Activated T-helper 1 cell treated with anti-CD3 and anti-CD28 coated beads, Interleukin-12 subunit alpha, Interleukin-12 subunit beta, Interleukin-2, Interleukin-4 antibody, amounts not matched to agents 30 ng/mL and 10 ng/mL and 1 ng/mL, durations not matched to agents 14 hours and 24 hours and 36 hours (primary cell): ENCODE measurements around the gene CD6. TPM values are rescaled to one million over a fixed set of nuclear protein-coding genes. Genes with fewer than 3 reads are reported as not detected.
A peak's percentile ranks its signal among the peaks of the same experiment; 100 is the strongest.

ENCODE experiments used
- DNase-seq: peaks from one replicate; pipeline ENCODE4 v3.0.0; 2021; ENCODE audit warnings: low spot score
- H3K27ac Mint-ChIP-seq: one replicate; pipeline ENCODE4 v1.8.0; 2021; ENCODE audit warnings: mild to moderate bottlenecking, mixed read lengths
- H3K27me3 Mint-ChIP-seq: one replicate; pipeline ENCODE4 v1.8.0; 2022; ENCODE audit warnings: mild to moderate bottlenecking, moderate library complexity, mixed read lengths; ENCODE audit not compliant: insufficient read depth
- H3K36me3 Mint-ChIP-seq: one replicate; pipeline ENCODE4 v1.8.0; 2021; ENCODE audit warnings: low read depth, mixed read lengths
- H3K4me1 Mint-ChIP-seq: one replicate; pipeline ENCODE4 v1.8.0; 2021; ENCODE audit warnings: low read depth, mixed read lengths
- H3K4me3 Mint-ChIP-seq: one replicate; pipeline ENCODE4 v1.8.0; 2021; ENCODE audit warnings: mild to moderate bottlenecking, moderate library complexity, mixed read lengths
- H3K9me3 Mint-ChIP-seq: one replicate; pipeline ENCODE4 v1.8.0; 2021; ENCODE audit warnings: mixed read lengths
- intact Hi-C: fragments of 100-400 bp; cut with micrococcal nuclease; formaldehyde crosslinking; loops from one replicate; pipeline ENCODE4 v1.15.1; 2024
- total RNA-seq: library from RNA; stranded (reverse); gene quantifications from 2 replicates; pipeline ENCODE4 v1.2.3, GENCODE V29; 2022

CD6 gene
- total RNA-seq, 1 donor from 2014 or later: 411 TPM

DNA sequence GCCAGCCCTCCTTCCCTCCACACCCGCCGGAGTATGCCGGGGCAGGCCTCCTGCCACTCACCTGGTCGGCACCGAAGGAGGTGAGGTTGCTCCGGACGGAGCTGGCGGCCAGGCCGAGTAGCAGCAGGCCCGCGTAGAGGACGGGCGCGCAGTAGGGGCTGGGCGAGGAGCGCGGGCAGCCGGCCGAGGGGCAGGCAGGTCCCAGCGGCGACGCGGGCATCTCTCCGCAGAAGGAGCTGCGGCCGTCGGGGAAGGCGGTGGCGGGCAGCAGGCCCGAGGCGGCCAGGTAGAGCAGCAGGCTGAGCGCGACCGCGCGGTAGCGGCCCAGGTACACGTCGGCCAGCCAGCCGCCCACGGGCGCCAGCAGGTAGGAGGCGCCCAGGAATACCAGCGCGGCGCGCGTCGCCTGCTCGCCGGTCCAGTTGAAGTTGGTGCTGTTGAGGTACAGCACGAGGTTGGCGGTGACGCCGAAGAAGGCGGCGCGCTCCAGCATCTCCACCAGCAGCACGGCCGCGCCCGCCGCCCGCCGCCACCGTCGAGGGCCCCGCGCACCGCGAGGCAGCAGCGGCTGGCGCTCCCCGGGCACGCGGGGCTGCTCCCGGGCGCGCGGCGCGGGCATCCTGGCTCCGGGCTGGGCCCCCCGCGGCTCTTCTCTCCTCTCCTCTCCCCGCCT lies 20.4 kb upstream of the CD6 start:
- DNase-seq: no peak
- Mint-ChIP-seq H3K4me1 (peaks cover 15% of the 10 kb centered on the region), H3K9me3 (no peaks in the 10 kb centered on the region), H3K4me3 (peak overlapping the region; percentile 78), H3K27ac (no peak overlapping the region), H3K27me3 (peaks cover 34% of the 10 kb centered on the region), H3K36me3 (no peaks in the 10 kb centered on the region)
- intact Hi-C loops: no loop called here

DNA sequence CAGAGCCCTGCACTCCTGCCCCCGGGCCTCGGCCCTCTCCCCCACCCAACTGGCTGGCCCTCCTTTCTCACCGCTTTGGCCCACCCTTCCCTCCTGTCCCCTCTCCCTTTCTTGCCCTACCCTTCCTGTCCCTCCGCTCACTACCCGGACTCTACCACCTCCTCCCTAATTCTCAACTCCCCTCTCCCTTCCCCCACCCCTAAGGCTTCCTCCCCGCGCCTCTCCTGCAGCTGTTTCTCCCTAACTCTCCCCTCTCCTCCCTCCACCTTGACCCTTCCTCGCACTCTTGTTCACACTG lies 19.9 kb upstream of the CD6 start:
- H3K36me3 Mint-ChIP-seq: no peaks in the 10 kb centered on the region
- peak overlapping the region; percentile 48 for H3K27ac Mint-ChIP-seq
- intact Hi-C loops: no loop called here
- H3K4me1 Mint-ChIP-seq: peaks cover 15% of the 10 kb centered on the region
- H3K9me3 Mint-ChIP-seq: no peaks in the 10 kb centered on the region
- no peak for DNase-seq
- H3K27me3 Mint-ChIP-seq: peaks cover 31% of the 10 kb centered on the region
- peak overlapping the region; percentile 78 for H3K4me3 Mint-ChIP-seq

DNA sequence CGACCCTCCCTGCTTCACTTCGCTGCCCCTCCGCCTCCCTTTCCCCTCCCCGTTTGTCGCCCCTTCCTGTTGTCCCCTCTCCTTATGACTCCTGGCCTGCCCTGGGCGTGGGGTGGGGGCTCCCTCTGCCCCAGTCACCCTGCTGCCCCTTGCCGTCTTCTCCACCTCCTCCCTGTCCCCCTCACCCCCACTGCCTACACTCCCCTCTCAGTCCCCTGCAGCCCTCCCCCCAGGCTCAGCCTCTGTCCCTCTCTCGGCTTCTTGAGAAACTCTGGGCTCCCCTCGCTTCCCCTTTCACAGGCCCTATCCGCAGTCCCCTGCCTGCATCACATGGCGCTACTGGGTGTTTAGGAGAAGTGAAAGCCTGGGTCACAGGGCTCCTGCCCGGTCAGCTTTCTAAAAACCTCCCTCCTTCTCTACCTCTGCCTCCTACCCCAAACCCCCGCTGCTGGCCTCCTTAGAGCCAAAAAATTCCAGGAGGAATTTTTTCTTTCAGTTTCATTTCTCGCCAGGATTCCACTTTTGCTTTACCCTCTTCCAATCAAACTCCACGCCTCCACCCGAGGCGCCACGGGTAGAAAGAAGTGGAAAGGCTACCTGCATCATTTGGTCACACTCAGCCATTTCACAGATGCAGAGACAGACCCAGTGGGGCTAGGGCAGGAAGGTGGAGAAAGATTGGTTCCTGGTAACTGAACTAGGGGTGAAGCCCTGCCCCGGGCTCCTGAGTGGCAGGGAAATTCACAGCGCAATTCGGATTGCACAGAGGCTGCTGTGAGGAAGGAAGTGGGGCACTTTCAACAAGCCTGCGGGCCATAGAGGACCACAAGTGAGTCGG lies 19.4 kb upstream of the CD6 start, which contains the start of gene SLC15A3:
SLC15A3 (minus strand) TSS at position 273 of the 838 bp plus-strand sequence. CDS start 625 bp downstream, outside the sequence.
- peak within 1 kb of the TSS; percentile 78 for H3K4me3 Mint-ChIP-seq
- no peaks in the 10 kb centered on the region for H3K9me3 Mint-ChIP-seq

DNA sequence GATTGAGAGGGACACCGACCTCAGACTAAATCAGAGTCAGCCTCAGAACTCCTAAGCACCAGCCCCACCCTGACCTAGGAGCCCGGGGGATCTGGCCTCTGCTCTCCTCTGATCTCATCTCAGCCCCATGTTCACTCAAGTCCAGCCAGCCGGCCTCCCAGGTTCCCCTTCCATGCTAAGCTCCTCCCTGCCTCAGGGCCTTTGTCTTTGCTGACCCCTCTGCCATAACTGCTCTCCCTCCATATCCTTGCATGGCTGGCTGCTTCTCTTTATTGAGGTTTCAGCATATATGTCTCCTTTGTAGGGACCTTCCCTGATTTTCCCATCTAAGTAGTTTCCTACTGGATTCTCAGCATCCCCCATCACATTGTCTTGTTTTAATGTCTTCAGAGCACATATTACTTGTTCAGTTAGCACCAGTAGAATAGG lies 18.7 kb upstream of the CD6 start:
- peaks cover 15% of the 10 kb centered on the region for H3K4me1 Mint-ChIP-seq
- H3K27ac Mint-ChIP-seq: no peak overlapping the region
- intact Hi-C loops: loop anchor here (2.0 kb wide), 1 partner anchor 38 kb away; the partner anchor contains the start of gene TMEM109
- no peak for DNase-seq
- peaks cover 31% of the 10 kb centered on the region for H3K27me3 Mint-ChIP-seq
- no peaks in the 10 kb centered on the region for H3K9me3 Mint-ChIP-seq
- no peak overlapping the region for H3K4me3 Mint-ChIP-seq
- H3K36me3 Mint-ChIP-seq: no peaks in the 10 kb centered on the region

More for the DNA sequence above, 19.4 kb upstream of the CD6 start, which contains the start of gene SLC15A3:
- intact Hi-C loops: loop anchor here (2.0 kb wide), 1 partner anchor 37 kb away; the partner anchor contains the start of gene TMEM109
- Mint-ChIP-seq H3K27ac (peak within 1 kb of the TSS; percentile 55), H3K27me3 (peaks cover 31% of the 10 kb centered on the region), H3K4me1 (peaks cover 15% of the 10 kb centered on the region), H3K36me3 (no peaks in the 10 kb centered on the region)
- no peak for DNase-seq

DNA sequence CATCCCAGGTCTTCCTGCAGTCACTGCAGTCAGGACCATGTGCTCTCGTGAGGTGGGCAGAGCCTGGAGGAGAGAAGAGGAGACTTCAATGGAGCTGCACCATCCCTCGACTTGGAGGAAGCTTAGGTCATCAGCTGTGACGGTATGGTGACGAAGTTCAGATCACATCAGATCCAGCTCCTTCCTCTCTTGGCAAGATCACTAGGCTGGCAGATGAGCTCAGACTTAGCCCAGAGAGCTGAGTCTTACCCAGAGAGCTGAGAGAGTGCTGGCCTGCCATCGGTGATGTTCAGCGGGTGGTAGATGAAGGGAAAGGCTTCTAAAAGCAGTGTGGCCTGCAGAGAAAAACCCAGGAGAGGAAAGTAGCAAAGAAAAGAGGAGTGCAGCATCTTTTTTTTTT lies 17.7 kb upstream of the CD6 start:
- Mint-ChIP-seq H3K36me3 (no peaks in the 10 kb centered on the region), H3K27ac (no peak overlapping the region), H3K27me3 (peaks cover 31% of the 10 kb centered on the region), H3K9me3 (no peaks in the 10 kb centered on the region), H3K4me3 (no peak overlapping the region), H3K4me1 (peaks cover 15% of the 10 kb centered on the region)
- intact Hi-C loops: loop anchor here (2.0 kb wide), 1 partner anchor 39 kb away; the partner anchor contains the start of gene TMEM109
- no peak for DNase-seq

DNA sequence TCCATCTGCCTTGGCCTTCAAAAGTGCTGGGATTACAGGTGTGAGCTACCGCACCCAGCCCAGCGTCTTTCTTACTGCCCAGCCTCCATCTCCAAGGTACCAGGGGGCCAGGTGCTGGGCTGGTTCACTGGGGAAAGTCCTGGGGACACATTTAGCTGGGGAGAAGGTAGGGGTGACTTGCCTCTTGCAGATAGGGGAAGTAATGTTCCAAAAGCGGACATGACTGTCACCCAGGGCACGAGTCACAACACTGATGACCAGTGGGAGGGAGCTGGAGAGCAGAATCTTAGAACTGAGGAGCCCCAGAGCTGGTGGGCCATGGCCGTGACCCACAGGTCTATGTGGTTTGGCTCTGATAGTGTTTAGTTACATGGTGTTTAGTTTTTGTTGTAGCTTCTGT lies 17.1 kb upstream of the CD6 start:
- H3K27ac Mint-ChIP-seq: no peak overlapping the region
- intact Hi-C loops: no loop called here
- H3K4me3 Mint-ChIP-seq: no peak overlapping the region
- H3K4me1 Mint-ChIP-seq: peaks cover 15% of the 10 kb centered on the region
- no peaks in the 10 kb centered on the region for H3K36me3 Mint-ChIP-seq
- no peaks in the 10 kb centered on the region for H3K9me3 Mint-ChIP-seq
- no peak for DNase-seq
- peaks cover 32% of the 10 kb centered on the region for H3K27me3 Mint-ChIP-seq

DNA sequence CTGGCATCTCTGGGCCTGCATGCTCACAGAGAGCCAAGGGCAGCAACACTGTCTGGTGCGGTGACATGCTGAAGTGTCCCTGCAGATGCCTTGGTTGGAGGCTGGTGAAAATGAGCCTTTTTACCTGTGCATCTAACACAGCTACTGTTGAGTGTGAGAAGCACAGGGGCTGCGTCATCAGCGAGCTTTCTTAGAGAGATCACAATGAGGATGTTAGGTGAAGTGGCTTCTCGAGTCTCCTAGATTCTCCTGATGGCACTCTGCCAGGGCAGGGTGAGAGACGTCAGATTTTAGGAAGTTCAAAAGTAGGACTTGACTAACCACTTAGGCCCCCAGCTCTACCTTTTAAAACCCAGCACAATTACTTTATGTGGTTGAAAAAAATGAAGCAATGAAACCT lies 15.9 kb upstream of the CD6 start:
- Mint-ChIP-seq H3K4me3 (no peak overlapping the region), H3K27me3 (peaks cover 32% of the 10 kb centered on the region), H3K27ac (no peak overlapping the region), H3K4me1 (peaks cover 15% of the 10 kb centered on the region), H3K36me3 (no peaks in the 10 kb centered on the region), H3K9me3 (no peaks in the 10 kb centered on the region)
- intact Hi-C loops: no loop called here
- no peak for DNase-seq

DNA sequence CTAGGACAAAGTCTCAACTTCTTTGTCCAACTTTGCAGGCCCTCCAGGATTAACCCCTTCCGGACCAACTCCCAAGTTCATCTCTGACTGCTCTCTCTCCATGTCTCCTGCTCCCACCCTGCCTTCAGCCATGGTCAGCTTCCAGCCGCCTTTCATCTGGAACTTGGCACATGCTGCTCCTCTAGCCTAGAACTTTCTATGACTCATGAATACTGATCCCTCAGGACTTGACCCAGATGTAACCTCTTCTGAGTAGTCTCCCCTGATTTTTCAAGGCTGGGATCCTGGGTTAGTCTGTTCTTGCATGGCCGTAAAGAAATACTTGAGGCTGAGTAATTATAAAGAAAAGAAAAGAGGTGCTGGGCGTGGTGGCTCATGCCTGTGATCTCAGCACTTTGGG lies 14.3 kb upstream of the CD6 start:
- H3K4me1 Mint-ChIP-seq: peaks cover 9% of the 10 kb centered on the region
- intact Hi-C loops: no loop called here
- no peaks in the 10 kb centered on the region for H3K36me3 Mint-ChIP-seq
- H3K27ac Mint-ChIP-seq: no peak overlapping the region
- H3K27me3 Mint-ChIP-seq: peaks cover 30% of the 10 kb centered on the region
- no peak overlapping the region for H3K4me3 Mint-ChIP-seq
- DNase-seq: no peak
- no peaks in the 10 kb centered on the region for H3K9me3 Mint-ChIP-seq

DNA sequence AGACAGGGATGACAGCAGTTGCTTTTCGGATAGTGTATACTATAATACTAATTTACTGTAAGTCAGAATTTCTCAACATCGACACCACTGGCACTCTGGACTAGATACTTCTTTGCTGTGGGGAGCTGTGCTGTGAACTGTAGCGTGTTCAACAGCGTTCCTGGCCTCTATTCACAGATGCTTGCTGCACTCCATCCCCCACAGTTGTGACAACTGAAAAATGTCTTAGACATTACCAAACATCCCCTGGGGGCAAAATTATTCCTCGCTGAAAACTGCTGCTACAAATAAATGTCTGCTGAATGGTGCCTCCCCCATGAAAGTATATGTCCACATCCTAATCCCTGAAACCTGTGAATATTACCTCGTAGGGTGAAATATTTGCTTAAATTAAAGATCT lies 12.0 kb upstream of the CD6 start:
- Mint-ChIP-seq H3K27me3 (peaks cover 26% of the 10 kb centered on the region), H3K4me3 (no peak overlapping the region), H3K4me1 (no peaks in the 10 kb centered on the region), H3K9me3 (no peaks in the 10 kb centered on the region), H3K36me3 (no peaks in the 10 kb centered on the region), H3K27ac (no peak overlapping the region)
- intact Hi-C loops: no loop called here
- no peak for DNase-seq

DNA sequence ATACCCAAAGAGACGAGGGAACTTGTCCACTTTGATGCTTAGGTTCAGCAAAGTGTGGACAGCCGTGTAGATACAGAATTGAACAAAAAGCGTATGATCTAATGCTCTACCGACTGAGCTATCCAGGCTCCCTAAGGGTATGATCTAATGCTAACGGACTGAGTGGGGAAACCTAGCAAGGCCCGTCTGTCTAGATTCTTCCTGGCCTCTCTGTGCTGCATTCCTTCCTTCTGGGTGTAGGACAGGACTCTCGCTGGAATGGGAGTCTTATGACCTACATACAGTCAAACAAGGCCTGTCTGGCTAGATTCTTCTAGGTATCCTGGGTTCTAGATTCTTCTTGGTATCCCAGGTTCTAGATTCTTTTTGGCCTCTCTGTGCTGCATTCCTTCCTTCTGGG lies 11.1 kb upstream of the CD6 start:
- Mint-ChIP-seq H3K9me3 (no peaks in the 10 kb centered on the region), H3K36me3 (no peaks in the 10 kb centered on the region), H3K27me3 (peaks cover 26% of the 10 kb centered on the region), H3K27ac (no peak overlapping the region), H3K4me1 (no peaks in the 10 kb centered on the region), H3K4me3 (no peak overlapping the region)
- intact Hi-C loops: no loop called here
- DNase-seq: no peak

DNA sequence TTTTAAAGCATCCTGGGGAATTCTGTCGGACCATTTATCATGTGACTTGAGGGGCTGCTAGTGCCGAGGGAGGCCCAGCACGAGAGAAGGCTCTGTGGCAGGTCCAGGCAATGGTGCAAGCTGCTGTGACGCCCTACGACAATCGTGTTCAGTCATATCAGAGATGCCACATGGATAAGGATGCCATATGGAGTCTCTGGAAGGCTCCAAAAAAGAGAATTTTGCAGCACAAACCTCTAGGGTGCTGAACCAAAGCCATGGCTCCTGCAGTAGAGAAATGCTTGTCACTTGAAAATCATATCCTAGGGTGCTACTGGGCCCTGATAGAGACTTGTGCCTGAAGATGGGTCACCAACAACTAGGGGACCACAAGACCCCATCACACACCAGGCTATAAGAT lies 6.7 kb upstream of the CD6 start:
- H3K4me3 Mint-ChIP-seq: no peak overlapping the region
- no peak overlapping the region for H3K27ac Mint-ChIP-seq
- peaks cover 31% of the 10 kb centered on the region for H3K27me3 Mint-ChIP-seq
- intact Hi-C loops: no loop called here
- no peaks in the 10 kb centered on the region for H3K36me3 Mint-ChIP-seq
- DNase-seq: no peak
- H3K9me3 Mint-ChIP-seq: no peaks in the 10 kb centered on the region
- H3K4me1 Mint-ChIP-seq: peaks cover 7% of the 10 kb centered on the region

DNA sequence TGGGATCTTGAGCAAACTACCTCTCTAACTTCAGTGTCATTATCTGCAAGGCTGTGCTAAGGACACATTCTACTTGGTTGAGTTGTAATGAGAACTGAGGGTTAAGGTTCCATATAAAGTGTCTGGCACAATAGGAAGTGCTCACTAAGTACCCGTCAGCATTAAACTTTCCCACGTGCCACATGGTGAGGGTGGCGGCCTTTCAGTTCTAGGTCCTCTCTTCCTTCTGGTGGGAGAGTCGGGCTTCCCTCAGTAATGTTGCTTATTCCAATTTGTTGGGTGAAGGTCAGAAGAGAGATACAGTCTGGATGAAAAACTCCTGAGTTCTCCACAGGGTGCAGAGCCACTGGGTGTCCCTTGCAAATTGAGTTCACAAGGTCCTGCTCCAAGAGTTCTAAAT lies 4.6 kb upstream of the CD6 start:
- Mint-ChIP-seq H3K4me3 (no peak overlapping the region), H3K9me3 (no peaks in the 10 kb centered on the region), H3K4me1 (peaks cover 24% of the 10 kb centered on the region), H3K27me3 (peaks cover 22% of the 10 kb centered on the region), H3K27ac (no peak overlapping the region), H3K36me3 (no peaks in the 10 kb centered on the region)
- intact Hi-C loops: no loop called here
- DNase-seq: no peak

DNA sequence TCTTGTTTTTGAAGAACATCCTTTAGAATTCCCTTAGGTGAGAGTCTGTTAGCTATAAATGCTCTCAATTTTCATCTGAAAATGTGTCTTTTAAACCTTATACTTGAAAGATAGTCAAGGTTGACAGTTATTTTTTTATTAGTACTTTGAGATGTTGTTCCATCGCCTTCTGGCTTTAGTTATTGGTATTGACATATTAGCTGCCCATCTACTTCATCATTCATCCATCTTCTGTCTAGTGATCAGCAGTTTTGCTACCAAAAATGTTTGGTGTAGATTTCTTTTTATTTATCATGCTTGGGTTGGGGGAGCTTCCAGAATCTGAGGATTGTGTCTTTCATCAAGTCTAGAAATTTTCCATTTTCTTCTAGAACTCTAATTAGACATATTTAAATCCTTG lies 3.3 kb upstream of the CD6 start:
- Mint-ChIP-seq H3K27ac (no peak overlapping the region), H3K27me3 (peaks cover 14% of the 10 kb centered on the region), H3K4me1 (peaks cover 25% of the 10 kb centered on the region), H3K36me3 (peaks cover 8% of the 10 kb centered on the region), H3K4me3 (no peak overlapping the region), H3K9me3 (no peaks in the 10 kb centered on the region)
- no peak for DNase-seq
- intact Hi-C loops: no loop called here
